SK-N-MC (cell line): ENCODE measurements around the gene CSRNP2.

Experiments used
- EZH2 ChIP-seq: fragments of 200-600 bp; sonication (generic); IDR thresholded peaks from one replicate; pipeline ENCODE4 v1.6.1; 2017; ENCODE audit warnings: antibody characterized with exemption
- POLR2AphosphoS5 ChIP-seq: IDR thresholded peaks from 2 replicates; pipeline ENCODE4 v1.6.1; 2012; ENCODE audit warnings: mild to moderate bottlenecking, low read depth, low read length, borderline replicate concordance

- TF ChIP-seq EZH2: no peak
- TF ChIP-seq POLR2AphosphoS5: no peak
Measured at GRCh38 chr12:51055060-51055459, 28.3 kb downstream of the CSRNP2 start.
